HepG2 (cell line): ENCODE results near the gene GDPD5. TPM values are rescaled to one million over a fixed set of nuclear protein-coding genes. Genes with fewer than 3 reads are reported as not detected.

ENCODE experiments used
- KDM5A ChIP-seq: fragments of 200-600 bp; sonication (generic); IDR thresholded peaks from 2 replicates; pipeline ENCODE4 v1.7.0; 2018; ENCODE audit warnings: antibody characterized with exemption, mild to moderate bottlenecking, low read length, borderline replicate concordance
- PRDM15 ChIP-seq: sonication (generic); formaldehyde crosslinking; IDR thresholded peaks from 2 replicates; pipeline ENCODE4 v1.4.0; 2020; ENCODE audit warnings: missing genetic modification reagents
- REST ChIP-seq, 2 experiments: IDR thresholded peaks; 2 replicates each; pipeline ENCODE4 v1.6.1; 2011 to 2012; ENCODE audit warnings: low read length in 2 of 2, borderline replicate concordance in 1 of 2, low read depth in 1 of 2, mild to moderate bottlenecking in 1 of 2, moderate library complexity in 1 of 2
- SAFB2 ChIP-seq: sonication (generic); formaldehyde crosslinking; IDR thresholded peaks from 2 replicates; pipeline ENCODE4 v1.5.1; 2020; ENCODE audit warnings: missing genetic modification reagents, low read depth, mild to moderate bottlenecking, borderline replicate concordance
- SNAPC2 ChIP-seq: sonication (generic); formaldehyde crosslinking; IDR thresholded peaks from 2 replicates; pipeline ENCODE4 v1.8.1; 2022; ENCODE audit warnings: mild to moderate bottlenecking, missing genetic modification reagents
- SPEN ChIP-seq: sonication (generic); formaldehyde crosslinking; IDR thresholded peaks from 2 replicates; pipeline ENCODE4 v1.5.1; 2020; ENCODE audit warnings: low read depth, mild to moderate bottlenecking, missing genetic modification reagents
- WIZ ChIP-seq: sonication (generic); formaldehyde crosslinking; IDR thresholded peaks from 2 replicates; pipeline ENCODE4 v1.5.1; 2020; ENCODE audit warnings: mild to moderate bottlenecking, missing genetic modification reagents
- polyA plus RNA-seq, 8 experiments: library from polyadenylated mRNA; depleted of rRNA in 3 of 8; stranded (reverse) in 7 of 8; unstranded in 1 of 8; fragments of >200 nt; fragmentation: Illumina TruSeq in 4 of 8; extraction: Trizol in 4 of 8; gene quantifications; 2 replicates each; pipeline versions ENCODE4 v1.2.1 to v1.2.3, GENCODE V29; 2011 to 2016; ENCODE audit warnings: low read depth in 4 of 8, missing spikeins in 1 of 8, mixed read lengths in 1 of 8; ENCODE audit not compliant: insufficient read depth in 1 of 8
- total RNA-seq, 5 experiments: library from RNA; depleted of rRNA; stranded (reverse); fragments of >200 nt; fragmentation: Illumina TruSeq; extraction: Trizol; gene quantifications; 2 replicates each; pipeline ENCODE4 v1.2.3, GENCODE V29; 2016; ENCODE audit warnings: low read depth in 1 of 5
- TF ChIP-seq, protein P1 (sequence below): sonication (generic); formaldehyde crosslinking; IDR thresholded peaks from 2 replicates; pipeline ENCODE4 v1.4.0; 2020; ENCODE audit warnings: mild to moderate bottlenecking, missing genetic modification reagents

GDPD5 gene
- total and polyA plus RNA-seq, 2 of the 13 experiments (the other 11 are each of a cell fraction or from before 2014, with no cell fraction given): 55.0 to 67.5 TPM

GRCh38 chr11:75399344-75400145 lies 126.2 kb downstream of the GDPD5 start, which contains the start of gene RPS3 (continued):
- TF ChIP-seq, protein P1, sequence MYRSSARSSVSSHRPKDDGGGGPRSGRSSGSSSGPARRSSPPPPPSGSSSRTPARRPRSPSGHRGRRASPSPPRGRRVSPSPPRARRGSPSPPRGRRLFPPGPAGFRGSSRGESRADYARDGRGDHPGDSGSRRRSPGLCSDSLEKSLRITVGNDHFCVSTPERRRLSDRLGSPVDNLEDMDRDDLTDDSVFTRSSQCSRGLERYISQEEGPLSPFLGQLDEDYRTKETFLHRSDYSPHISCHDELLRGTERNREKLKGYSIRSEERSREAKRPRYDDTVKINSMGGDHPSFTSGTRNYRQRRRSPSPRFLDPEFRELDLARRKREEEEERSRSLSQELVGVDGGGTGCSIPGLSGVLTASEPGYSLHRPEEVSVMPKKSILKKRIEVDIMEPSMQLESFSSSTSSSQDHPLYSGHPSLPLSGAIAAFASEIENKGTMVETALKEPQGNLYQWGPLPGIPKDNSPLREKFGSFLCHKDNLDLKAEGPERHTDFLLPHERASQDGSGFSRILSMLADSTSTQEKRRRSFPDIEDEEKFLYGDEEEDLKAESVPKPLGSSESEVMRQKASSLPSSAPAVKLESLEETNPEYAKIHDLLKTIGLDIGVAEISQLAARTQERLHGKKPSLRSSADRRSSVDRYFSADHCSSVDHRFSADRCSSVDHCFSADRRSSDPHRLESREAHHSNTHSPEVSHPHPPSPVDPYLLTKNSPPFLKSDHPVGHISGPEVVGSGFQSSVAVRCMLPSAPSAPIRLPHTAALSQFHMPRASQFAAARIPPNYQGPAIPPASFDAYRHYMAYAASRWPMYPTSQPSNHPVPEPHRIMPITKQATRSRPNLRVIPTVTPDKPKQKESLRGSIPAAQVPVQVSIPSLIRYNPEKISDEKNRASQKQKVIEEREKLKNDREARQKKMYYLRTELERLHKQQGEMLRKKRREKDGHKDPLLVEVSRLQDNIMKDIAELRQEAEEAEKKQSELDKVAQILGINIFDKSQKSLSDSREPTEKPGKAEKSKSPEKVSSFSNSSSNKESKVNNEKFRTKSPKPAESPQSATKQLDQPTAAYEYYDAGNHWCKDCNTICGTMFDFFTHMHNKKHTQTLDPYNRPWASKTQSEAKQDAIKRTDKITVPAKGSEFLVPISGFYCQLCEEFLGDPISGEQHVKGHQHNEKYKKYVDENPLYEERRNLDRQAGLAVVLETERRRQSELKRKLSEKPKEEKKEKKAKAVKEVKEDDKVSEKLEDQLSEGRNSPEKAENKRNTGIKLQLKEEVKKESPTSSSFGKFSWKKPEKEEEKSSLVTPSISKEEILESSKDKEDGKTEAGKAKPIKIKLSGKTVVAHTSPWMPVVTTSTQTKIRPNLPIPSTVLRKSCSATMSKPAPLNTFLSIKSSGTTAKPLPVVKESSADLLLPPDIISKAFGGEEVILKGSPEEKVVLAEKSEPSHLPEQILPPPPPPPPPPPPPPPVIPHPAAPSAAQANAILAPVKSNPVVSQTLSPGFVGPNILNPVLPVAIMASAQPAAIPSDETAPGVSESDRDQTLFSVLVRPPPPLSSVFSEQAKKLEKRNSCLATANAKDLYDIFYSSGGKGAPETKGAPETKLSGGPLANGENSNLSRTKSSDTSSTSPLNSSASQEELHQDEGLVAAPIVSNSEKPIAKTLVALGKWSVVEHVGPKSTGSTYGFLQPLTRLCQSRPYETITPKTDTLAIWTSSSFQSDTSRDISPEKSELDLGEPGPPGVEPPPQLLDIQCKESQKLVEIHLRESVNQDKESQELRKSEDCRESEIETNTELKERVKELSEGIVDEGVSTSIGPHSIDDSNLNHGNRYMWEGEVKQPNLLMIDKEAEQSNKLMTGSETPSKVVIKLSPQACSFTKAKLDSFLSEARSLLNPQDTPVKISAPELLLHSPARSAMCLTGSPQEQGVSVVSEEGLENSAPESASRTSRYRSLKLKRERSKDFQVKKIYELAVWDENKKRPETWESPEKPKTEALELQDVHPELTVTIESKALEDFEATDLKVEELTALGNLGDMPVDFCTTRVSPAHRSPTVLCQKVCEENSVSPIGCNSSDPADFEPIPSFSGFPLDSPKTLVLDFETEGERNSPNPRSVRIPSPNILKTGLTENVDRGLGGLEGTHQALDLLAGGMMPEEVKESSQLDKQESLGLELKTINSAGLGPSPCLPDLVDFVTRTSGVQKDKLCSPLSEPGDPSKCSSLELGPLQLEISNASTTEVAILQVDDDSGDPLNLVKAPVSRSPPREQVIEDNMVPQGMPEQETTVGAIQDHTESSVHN (CRISPR knock-in tag): peak; percentile 87; the same call in 1 of the 2 replicates
- TF ChIP-seq SNAPC2 (CRISPR knock-in tag) (peak; percentile 95), KDM5A (peak; percentile 43; the same call in 1 of the 2 replicates), WIZ (CRISPR knock-in tag) (no peak), SPEN (CRISPR knock-in tag) (peak; percentile 100), REST (IDR thresholded peaks at IDR 0.05; ENCODE audit: borderline replicate concordance in 1 of 2, low read depth in 1 of 2, low read length in 2 of 2) (peak in 1 of 2 experiments; percentile 85; a peak in 2 of 4 replicates), SAFB2 (CRISPR knock-in tag) (peak; percentile 71), PRDM15 (CRISPR knock-in tag) (no peak)
